HG02870 (cell line): ENCODE measurements around the gene ALDH1L1.

ENCODE experiments used
- ATAC-seq: cut with Tn5 transposase; IDR thresholded peaks from one replicate; pipeline ENCODE4 v1.9.1; 2021; ENCODE audit warnings: mild to moderate bottlenecking, moderate library complexity; ENCODE audit not compliant: unreplicated experiment

The ALDH1L1 gene

DNA sequence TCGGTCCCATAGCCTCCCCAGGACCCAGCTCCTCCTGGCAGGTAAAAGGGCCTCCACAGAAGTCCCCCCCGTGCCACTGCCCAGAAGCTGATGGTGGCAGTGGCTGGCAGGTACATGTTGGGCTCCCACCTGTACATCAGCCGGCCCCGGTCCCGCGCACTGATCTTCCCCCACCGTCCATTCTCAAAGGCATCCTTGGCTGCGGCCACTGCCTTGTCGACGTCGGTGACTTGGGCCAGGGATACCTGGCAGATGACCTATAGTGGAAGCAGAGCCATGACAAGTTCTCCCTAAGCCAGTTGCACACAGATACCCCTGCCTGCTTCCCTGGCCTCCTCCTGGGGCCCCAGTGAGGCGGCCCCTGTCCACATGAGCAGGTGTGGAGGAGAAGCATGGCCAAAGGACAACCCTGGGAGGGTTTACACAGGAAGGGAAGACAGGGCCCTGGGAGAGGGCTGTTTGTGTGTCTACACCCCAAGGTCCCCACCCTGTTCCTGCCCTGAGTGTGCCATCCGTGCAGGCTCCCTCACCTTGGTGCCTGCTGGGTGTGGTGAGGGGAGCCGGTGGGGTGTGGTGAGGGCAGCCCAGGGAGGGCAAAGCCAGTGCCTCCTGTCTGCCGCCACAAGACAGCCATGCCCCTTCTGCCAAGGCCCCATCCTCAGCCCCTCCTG is 44.8 kb downstream of the ALDH1L1 start:
- no peak for ATAC-seq

GRCh38 chr3:126135071-126135405 is 45.3 kb downstream of the ALDH1L1 start:
- ATAC-seq = no peak

- no peak for ATAC-seq
These were observed 46.0 kb downstream of the ALDH1L1 start for GRCh38 chr3:126134219-126134975.

- no peak for ATAC-seq
These were observed 46.8 kb downstream of the ALDH1L1 start for GRCh38 chr3:126133606-126134005.

- ATAC-seq = no peak
These were observed 47.5 kb downstream of the ALDH1L1 start for GRCh38 chr3:126132751-126133511.

DNA sequence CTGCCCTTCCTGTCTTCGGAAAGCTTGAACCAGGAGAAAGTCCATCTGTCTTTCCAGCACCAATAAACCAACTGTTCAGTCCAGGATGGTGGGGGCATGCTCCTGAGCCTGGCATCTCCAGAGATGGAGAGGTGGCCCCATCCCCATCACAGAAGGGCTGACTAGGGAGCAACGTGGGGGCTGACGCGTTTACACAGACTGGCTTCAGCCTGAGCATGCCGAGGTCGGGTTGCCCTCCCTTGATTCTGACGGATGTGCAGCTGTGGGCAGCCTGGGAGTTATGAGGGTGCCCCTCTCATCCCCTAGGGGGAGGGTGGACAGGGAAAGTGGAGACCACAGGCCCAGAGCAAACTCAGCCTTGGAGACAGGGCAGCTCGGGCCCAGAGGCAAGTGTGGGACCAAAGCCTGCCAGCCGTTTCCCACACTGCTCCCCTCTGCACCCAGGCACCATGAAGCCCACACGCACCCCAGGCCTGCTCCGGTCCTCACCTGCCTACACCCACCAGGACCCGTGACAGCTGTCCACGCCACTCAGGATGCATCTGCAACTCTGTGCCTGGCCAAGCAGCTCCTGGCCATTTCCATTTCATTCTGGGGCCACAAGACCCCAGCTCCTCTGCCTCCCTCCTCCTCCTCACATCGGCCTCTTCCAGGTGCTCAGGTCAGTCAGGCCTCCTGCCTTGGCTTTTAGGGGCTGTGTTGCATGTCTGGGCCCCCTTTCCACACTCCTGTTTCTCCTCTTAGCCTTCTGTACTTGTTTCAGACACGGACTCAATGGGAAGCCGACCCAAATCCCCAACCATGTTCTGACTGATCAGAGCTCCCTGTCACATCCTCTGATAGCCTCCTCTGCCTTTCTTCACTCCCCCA is 48.3 kb downstream of the ALDH1L1 start:
- ATAC-seq = no peak

DNA sequence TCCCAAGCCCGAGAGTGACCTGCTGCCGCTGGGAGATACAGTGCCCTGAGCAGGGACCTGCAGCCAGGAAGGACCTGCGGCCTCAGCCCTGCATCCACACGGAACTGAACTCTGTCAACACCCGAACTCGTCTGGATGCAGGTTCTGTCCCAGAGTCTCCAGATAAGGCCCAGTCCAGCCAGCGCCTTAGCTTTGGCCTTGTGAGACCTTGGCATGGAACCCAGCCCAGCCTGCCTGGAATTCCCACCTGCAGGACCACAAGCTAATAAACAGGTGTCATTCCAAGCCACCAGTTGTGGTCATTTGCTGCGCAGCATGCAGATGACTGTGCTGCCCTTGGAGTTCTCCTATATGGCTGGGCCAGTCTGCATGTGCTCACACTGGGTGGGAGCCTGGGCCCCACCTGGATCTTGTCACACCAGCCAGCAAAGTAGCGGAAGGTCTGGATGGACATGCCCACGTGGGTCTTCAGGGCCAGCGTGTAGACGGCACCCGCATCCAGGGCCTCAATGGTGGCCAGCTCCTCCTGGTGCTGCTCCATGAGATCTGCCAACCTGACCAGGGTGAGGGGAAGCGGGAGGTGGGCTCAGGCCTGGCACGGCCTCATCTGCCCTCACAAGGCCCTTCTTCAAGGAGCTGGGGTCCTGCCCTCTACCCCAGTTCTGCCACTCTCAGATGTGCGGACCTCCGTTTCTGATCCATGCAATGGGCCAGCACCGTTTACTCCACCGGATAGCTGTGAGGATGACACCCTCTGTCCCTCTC is 49.2 kb downstream of the ALDH1L1 start:
- ATAC-seq = no peak

- ATAC-seq = no peak
These were observed 50.1 kb downstream of the ALDH1L1 start for GRCh38 chr3:126130081-126130855.

DNA sequence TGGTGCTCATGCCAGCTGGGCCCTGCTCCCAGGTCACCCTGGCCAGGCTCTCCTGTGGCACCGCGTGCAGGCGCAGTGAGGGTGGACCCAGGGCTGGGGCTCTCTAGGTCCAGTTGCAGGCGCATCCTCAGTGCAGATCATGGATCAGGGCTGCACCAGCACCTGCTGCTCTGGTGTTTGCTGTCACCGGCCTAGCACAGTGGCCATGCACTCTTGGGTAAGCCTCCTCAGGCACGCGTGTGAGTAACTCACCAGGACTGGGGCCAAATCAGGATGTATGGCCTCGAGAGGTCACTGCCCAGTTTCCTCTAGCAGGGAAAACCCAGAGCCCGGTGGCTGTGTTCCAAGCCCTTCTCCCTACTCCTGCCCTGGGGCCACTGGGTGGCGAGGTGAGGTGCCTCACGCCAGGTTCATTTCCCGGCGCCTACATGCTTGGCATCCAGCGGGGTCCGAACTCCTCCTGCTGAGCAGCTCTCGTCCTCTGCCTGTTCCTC is 50.9 kb downstream of the ALDH1L1 start:
- no peak for ATAC-seq

DNA sequence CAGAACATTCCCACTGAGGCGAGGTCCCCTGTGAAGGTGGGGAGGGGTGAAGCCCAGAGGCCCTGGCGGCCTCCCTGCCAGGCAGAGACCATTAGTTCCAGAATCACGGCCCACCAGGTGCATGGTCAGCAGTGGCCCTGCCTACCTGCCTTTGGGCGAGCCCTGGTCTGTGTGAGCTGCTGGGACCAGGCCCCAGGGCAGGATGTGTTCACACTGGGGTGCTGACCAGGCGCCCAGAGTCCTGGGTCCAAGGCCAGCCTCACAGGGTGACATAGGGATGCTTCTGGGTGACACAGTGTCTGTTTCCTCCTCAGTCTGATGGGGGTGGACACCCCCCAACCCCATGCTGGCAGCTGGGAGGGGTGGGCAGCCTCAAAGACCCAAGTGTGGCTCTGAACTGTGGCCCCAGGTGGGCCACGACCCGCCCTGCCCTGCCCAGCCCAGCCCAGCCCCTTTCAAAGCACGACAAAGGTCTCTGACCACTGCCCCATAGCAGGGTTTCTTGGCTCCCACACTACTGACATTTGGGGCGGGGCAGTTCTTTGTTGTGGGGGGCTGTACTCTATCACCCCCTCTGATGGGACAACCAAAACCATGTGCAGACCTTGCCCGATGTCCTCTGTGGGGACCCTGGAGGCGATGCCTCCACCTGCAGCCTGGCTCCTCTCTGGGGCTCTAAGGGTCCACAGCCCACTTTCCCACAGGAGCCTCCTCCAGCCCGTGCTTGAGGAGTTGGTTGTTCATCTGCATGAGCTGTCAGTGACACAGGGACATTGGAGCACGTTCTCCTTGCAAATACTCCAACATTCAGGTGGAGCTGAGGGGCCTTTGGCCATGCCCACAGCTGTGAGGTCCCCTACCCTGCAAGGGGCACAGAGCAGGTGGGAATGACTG is 51.6 kb downstream of the ALDH1L1 start:
- ATAC-seq = no peak

- no peak for ATAC-seq
These were observed 52.5 kb downstream of the ALDH1L1 start for GRCh38 chr3:126127904-126128303.

GRCh38 chr3:126127452-126127851 is 52.9 kb downstream of the ALDH1L1 start:
- ATAC-seq = no peak

DNA sequence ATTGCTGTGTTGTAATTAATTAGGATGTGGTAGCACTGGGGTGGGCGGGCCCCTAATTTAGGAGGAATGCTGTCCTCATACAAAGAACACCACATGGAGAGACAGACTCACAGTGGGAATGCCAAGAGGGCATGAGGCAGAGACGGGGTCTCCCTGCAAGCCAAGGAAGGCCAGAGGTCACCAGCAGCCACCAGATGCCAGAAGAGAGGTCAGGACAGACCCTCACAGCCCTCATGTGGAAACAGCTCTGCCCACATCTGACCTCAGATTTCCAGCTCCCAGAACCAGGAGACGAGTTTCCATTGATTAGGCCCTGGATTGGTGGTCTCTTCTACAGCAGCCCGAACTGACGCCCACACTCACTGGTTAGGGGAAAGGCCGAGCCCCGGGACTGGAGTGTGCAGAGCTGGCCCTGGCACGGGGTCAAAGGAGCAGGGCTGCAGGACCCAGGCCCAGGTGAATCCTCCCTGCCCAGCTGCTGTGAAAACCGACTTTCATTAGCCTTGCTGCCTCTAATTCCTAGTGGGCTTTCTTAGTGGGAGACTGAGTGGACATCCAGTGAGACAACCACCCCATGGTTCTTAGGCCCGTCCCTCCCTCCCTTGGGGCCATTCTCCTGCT is 53.5 kb downstream of the ALDH1L1 start:
- ATAC-seq = no peak

DNA sequence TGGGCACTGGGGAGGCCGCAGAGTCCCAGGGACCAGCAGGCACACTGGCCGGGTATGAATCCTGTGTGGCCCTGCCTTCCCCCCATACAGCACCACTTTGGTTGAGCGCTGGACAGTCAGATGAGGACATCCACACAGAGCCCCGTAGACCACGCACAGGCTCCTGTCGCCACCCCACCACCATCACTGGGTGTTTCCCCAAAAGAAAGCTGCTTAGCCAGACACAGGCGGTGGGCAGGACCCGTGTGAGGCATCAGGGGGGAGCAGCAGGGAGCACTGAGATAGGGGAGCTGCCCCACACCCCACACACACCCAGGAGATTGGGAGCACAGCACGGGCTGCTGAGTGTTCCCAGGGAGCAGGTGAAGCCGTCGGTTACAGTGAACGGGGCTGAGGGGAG is 54.1 kb downstream of the ALDH1L1 start:
- no peak for ATAC-seq

DNA sequence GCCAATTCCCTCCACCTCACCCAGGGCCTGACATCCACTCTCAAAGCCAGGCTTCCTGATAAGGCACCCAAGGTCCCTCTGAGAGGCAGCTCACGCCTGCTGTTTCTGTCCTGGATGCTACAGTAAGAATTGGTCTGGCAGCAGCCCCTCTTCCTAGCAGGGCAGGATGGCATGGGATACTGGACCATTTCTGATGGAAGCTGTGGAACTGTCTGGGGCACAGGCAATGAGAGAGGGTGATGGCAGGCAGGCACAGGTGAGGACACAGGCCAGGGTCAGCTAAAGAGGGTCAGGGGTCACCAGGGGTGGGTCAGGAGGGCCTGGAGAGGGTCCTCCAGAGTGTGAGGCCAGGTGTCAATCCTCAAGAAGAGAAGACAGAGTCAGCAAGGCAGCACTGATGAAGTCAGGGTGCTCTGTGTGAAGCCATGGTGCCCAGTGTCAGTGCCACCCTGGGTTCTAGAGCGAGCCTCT is 54.6 kb downstream of the ALDH1L1 start:
- ATAC-seq = no peak

GRCh38 chr3:126125341-126125740 is 55.0 kb downstream of the ALDH1L1 start:
- ATAC-seq = no peak

DNA sequence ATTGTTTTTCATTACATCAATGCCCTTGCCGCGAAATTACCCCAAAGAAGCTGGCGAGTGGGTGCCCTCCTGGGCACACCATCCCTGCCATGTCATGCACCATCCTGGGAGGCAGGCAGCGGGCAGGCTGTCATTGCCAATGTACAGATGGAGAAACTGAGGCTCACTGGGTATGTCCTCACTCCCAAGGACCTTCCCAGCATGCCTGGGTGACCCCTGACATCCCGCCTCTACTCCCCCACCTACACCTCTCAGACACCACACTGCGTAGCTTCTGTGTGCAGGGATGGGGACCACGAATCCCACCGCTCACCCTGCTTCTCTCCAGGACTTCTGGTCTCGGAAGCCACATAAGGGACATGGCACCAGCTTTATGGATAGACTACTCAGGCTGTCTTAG is 55.5 kb downstream of the ALDH1L1 start:
- no peak for ATAC-seq
